COLO829 (cell line): ENCODE measurements around the gene MIEF1.

Experiments used
- DNase-seq: peaks from one replicate; pipeline ENCODE4 v3.0.0; 2012; ENCODE audit warnings: low spot score

Gene MIEF1

GRCh38 chr22:39558950-39559349 lies 56.9 kb downstream of the MIEF1 start:
- DNase-seq: no peak

DNA sequence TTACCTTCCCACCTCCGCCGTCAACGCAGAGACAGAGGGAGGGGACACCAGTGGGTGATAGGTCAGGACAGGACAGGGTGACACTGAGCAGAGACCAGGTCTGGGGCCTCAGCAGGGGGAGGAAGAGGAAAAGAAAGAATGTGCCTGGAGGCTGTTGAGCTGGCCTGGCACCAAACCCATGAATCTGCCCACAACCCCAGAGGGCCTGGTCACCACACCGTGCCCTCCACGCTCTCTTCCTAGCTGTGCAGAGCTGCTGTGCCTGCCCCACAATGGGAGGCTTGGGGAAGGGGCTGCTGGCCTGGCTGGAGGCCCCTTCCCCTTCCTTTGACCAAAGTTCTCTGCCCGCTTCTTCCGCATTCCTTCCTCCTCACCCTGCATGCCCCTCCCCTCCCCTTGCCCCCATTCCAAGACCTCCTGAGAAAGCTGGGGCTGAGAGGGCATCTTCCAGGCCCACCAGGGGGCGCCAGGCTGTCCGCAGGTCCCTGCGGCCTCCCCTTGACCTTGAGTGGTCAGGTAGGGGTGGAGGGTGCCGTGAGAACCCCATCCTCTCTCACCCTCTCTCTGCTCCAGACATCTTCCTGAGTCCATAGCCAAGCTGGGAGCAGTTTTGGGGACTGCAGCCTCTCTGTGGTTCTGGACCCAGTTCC lies 57.5 kb downstream of the MIEF1 start:
- no peak for DNase-seq

- DNase-seq: no peak
Observed at GRCh38 chr22:39560127-39560526, 58.0 kb downstream of the MIEF1 start.

DNA sequence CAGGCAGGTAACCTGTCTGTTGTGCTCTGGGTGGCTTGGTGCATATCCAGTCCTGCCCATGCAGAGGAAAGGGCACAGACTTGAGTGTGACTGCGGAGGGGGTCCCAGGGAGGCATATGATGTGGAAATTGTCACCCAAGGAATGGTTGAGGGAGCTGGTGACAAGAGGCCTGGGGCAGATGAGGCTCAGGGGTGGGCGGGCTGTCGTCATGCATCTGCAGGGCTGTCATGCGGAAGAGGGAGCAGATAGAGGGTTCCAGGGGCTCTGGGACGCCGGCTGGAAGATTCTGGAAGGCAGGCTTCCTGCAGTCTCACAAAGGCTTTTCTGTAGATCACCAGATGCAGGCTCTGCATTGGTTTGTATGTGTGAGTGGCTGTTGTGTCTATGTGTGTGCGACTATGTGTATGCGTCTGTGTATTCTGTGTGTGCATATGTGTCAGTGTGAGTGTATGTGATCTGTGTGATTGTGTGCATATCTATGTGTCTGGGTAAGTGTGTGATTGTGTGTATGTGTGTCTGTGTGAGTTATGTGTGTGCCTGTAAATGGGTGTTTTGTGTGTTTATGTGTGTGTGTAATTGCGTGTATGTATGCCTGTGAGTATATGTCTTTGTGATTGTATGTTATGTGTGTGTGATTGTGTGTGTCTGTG lies 60.9 kb downstream of the MIEF1 start:
- DNase-seq: no peak

GRCh38 chr22:39563571-39564428 lies 61.7 kb downstream of the MIEF1 start:
- no peak for DNase-seq

- DNase-seq: no peak
Observed at GRCh38 chr22:39565414-39565944, 63.4 kb downstream of the MIEF1 start.

GRCh38 chr22:39567135-39567946 lies 65.3 kb downstream of the MIEF1 start:
- no peak for DNase-seq
